Panc1 (cell line): Measurements from ENCODE around the gene ALK. TPM values are rescaled to one million over a fixed set of nuclear protein-coding genes. Genes with fewer than 3 reads are reported as not detected.

Source experiments
- ATAC-seq: fragments of 200-7000 bp; cut with Tn5 transposase; 2 replicates; pipeline ENCODE4 v1.9.1; 2020; ENCODE audit warnings: mild to moderate bottlenecking, moderate library complexity
- BruUV-seq: library from RNA; stranded (reverse); fragments of 400-500 nt; replicated peaks from 2 replicates; lab custom pipeline; 2021; lab: Mats Ljungman, UMichigan
- CTCF ChIA-PET: fragments of 300-600 bp; sonication (Branson Sonifier 250); formaldehyde crosslinking; loops from one replicate; lab custom pipeline; 2022; ENCODE audit warnings: antibody characterized with exemption; lab: Charles Lee
- POLR2A ChIA-PET: fragments of 300-600 bp; sonication (Branson Sonifier 250); formaldehyde crosslinking; loops from one replicate; lab custom pipeline; 2022; ENCODE audit warnings: antibody characterized with exemption; lab: Charles Lee
- DNase-seq: peaks from one replicate; pipeline ENCODE4 v3.0.0-alpha.2; 2010; ENCODE audit warnings: low read depth, low spot score
- H3K27ac ChIP-seq: 2 replicates; pipeline ENCODE4 v1.5.1; 2011; ENCODE audit warnings: mild to moderate bottlenecking, low read length, inconsistent platforms
- H3K27me3 ChIP-seq: fragments of 200-500 bp; sonication (Bioruptor generic); 2 replicates; pipeline ENCODE4 v1.6.0; 2014; ENCODE audit warnings: low read length, inconsistent platforms; ENCODE audit not compliant: control insufficient read depth, insufficient read depth
- H3K36me3 ChIP-seq: fragments of 200-500 bp; sonication (Bioruptor generic); 2 replicates; pipeline ENCODE4 v1.5.1; 2014; ENCODE audit warnings: inconsistent platforms, mild to moderate bottlenecking, low read length, moderate library complexity; ENCODE audit not compliant: control insufficient read depth, insufficient read depth
- H3K4me1 ChIP-seq: 2 replicates; pipeline ENCODE4 v1.5.1; 2011; ENCODE audit warnings: inconsistent platforms, mild to moderate bottlenecking, low read length, moderate library complexity; ENCODE audit not compliant: control insufficient read depth, insufficient read depth
- H3K4me3 ChIP-seq, 2 experiments: 2 replicates each; pipeline ENCODE4 v1.5.1; 2011 to 2012; ENCODE audit warnings: low read depth in 2 of 2, low read length in 2 of 2, mild to moderate bottlenecking in 2 of 2, inconsistent platforms in 1 of 2, moderate library complexity in 1 of 2
- H3K9me3 ChIP-seq: fragments of 200-500 bp; sonication (Bioruptor generic); 2 replicates; pipeline ENCODE4 v1.5.1; 2014; ENCODE audit warnings: low read depth, mild to moderate bottlenecking, inconsistent platforms, low read length, moderate library complexity; ENCODE audit not compliant: control insufficient read depth, insufficient read depth
- POLR2AphosphoS5 ChIP-seq: IDR thresholded peaks from 2 replicates; pipeline ENCODE4 v1.6.1; 2012; ENCODE audit warnings: mild to moderate bottlenecking, low read depth, low read length, moderate library complexity
- SIN3A ChIP-seq: IDR thresholded peaks from 2 replicates; pipeline ENCODE4 v1.6.1; 2012; ENCODE audit warnings: low read depth, mild to moderate bottlenecking, low read length, moderate library complexity, borderline replicate concordance; ENCODE audit not compliant: insufficient read depth
- TCF7L2 ChIP-seq: IDR thresholded peaks from 2 replicates; pipeline ENCODE4 v1.6.1; 2011; ENCODE audit warnings: mild to moderate bottlenecking, low read depth, low read length, inconsistent platforms
- in situ Hi-C: cut with HindIII; loops from 2 replicates; pipeline ENCODE4 v1.10.0; 2016; ENCODE audit warnings: low sequenced_read_pairs, low pct_unique_long_range_greater_than_20kb
- intact Hi-C: fragments of 100-400 bp; cut with micrococcal nuclease; formaldehyde crosslinking; loops from one replicate; pipeline ENCODE4 v1.10.0; 2022; ENCODE audit not compliant: unreplicated experiment
- total RNA-seq: library from RNA; stranded (reverse); gene quantifications from one replicate; pipeline ENCODE4 v1.2.1, GENCODE V29; 2021; ENCODE audit not compliant: unreplicated experiment
- TF ChIP-seq, protein P1 (sequence below): fragments of 450-650 bp; IDR thresholded peaks from 2 replicates; pipeline ENCODE4 v1.5.1; 2017; ENCODE audit warnings: mild to moderate bottlenecking
- TF ChIP-seq, protein P2 (sequence below), 2 experiments: IDR thresholded peaks; 2 replicates each; pipeline ENCODE4 v1.6.1; 2011 to 2012; ENCODE audit warnings: low read depth in 2 of 2, control low read depth in 1 of 2, low read length in 1 of 2, mild to moderate bottlenecking in 1 of 2, moderate library complexity in 1 of 2; ENCODE audit not compliant: insufficient read depth in 1 of 2

ALK gene
- total RNA-seq, 1 experiment from 2014 or later: not detected

DNA sequence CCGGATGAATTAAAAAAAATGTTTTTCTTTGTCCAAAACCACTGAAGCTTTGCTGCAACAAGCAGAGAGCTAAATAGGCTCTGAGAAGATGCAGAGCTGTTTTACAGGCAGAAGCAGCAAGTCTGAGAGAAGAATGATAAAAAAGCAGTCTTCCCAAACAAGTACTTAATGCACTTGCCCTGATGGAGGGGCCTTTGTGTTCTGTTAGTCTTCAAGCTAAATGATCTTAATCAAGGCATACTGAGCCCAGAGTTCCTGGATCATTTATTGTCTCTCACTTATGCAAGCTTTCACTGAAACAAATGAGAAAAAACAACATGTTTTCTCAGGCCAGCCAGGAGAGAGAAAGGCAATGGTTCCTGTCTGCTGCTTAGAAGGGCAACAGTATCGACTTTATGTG is 653.7 kb downstream of the ALK start:
- no peaks in the 10 kb centered on the region for H3K36me3 ChIP-seq
- no peaks in the 10 kb centered on the region; the same call in 1 of the 2 replicates for H3K27me3 ChIP-seq
- ATAC-seq (no peak), DNase-seq (no peak)
- TF ChIP-seq, protein P1, sequence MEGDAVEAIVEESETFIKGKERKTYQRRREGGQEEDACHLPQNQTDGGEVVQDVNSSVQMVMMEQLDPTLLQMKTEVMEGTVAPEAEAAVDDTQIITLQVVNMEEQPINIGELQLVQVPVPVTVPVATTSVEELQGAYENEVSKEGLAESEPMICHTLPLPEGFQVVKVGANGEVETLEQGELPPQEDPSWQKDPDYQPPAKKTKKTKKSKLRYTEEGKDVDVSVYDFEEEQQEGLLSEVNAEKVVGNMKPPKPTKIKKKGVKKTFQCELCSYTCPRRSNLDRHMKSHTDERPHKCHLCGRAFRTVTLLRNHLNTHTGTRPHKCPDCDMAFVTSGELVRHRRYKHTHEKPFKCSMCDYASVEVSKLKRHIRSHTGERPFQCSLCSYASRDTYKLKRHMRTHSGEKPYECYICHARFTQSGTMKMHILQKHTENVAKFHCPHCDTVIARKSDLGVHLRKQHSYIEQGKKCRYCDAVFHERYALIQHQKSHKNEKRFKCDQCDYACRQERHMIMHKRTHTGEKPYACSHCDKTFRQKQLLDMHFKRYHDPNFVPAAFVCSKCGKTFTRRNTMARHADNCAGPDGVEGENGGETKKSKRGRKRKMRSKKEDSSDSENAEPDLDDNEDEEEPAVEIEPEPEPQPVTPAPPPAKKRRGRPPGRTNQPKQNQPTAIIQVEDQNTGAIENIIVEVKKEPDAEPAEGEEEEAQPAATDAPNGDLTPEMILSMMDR: no peak
- no peak for TF ChIP-seq POLR2AphosphoS5
- TF ChIP-seq, protein P2, sequence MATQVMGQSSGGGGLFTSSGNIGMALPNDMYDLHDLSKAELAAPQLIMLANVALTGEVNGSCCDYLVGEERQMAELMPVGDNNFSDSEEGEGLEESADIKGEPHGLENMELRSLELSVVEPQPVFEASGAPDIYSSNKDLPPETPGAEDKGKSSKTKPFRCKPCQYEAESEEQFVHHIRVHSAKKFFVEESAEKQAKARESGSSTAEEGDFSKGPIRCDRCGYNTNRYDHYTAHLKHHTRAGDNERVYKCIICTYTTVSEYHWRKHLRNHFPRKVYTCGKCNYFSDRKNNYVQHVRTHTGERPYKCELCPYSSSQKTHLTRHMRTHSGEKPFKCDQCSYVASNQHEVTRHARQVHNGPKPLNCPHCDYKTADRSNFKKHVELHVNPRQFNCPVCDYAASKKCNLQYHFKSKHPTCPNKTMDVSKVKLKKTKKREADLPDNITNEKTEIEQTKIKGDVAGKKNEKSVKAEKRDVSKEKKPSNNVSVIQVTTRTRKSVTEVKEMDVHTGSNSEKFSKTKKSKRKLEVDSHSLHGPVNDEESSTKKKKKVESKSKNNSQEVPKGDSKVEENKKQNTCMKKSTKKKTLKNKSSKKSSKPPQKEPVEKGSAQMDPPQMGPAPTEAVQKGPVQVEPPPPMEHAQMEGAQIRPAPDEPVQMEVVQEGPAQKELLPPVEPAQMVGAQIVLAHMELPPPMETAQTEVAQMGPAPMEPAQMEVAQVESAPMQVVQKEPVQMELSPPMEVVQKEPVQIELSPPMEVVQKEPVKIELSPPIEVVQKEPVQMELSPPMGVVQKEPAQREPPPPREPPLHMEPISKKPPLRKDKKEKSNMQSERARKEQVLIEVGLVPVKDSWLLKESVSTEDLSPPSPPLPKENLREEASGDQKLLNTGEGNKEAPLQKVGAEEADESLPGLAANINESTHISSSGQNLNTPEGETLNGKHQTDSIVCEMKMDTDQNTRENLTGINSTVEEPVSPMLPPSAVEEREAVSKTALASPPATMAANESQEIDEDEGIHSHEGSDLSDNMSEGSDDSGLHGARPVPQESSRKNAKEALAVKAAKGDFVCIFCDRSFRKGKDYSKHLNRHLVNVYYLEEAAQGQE (IDR thresholded peaks at IDR 0.05; ENCODE audit: insufficient read depth in 1 of 2, low read depth in 2 of 2, low read length in 1 of 2): no peak
- TF ChIP-seq TCF7L2: no peak
- no peak for TF ChIP-seq SIN3A
- ChIA-PET POLR2A (no interaction called here), CTCF (no interaction called here)
- no peak overlapping the region for H3K27ac ChIP-seq
- in situ Hi-C loops (no loop called here), intact Hi-C loops (no loop called here)
- no peak overlapping the region for H3K4me3 ChIP-seq
- no peaks in the 10 kb centered on the region for H3K9me3 ChIP-seq
- BruUV-seq: no TSS peak
- H3K4me1 ChIP-seq: no peaks in the 10 kb centered on the region

DNA sequence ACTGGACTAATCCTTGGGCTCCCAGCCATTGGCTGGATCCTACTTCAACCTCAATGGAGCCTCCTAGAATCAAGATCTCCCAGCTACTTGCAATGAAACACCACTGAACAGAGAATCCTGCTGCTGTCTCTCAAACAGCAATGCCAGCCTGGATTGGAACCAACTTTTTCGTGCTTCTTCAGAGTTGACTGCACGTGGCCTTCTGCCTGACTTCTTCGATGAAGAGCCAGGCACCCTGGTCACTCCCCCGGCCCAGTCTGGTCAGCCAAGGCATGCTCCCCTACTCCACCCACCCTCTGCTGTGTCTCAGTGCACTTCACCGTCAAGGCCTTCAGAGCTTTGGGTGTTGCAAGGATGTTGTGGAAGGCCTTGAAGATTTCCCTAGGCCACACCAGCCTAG is 657.5 kb downstream of the ALK start:
- ChIA-PET POLR2A (no interaction called here), CTCF (no interaction called here)
- DNase-seq: no peak
- no peak overlapping the region for H3K4me3 ChIP-seq
- TF ChIP-seq SIN3A (no peak), TCF7L2 (no peak), POLR2AphosphoS5 (no peak)
- TF ChIP-seq, protein P1: no peak
- TF ChIP-seq, protein P2 (IDR thresholded peaks at IDR 0.05; ENCODE audit: insufficient read depth in 1 of 2, low read depth in 2 of 2, low read length in 1 of 2): no peak
- no peaks in the 10 kb centered on the region for H3K4me1 ChIP-seq
- H3K36me3 ChIP-seq: no peaks in the 10 kb centered on the region
- no peak overlapping the region for H3K27ac ChIP-seq
- intact Hi-C loops (no loop called here), in situ Hi-C loops (no loop called here)
- no peak for ATAC-seq
- no peaks in the 10 kb centered on the region for H3K9me3 ChIP-seq
- H3K27me3 ChIP-seq: peaks cover 10% of the 10 kb centered on the region
- no TSS peak for BruUV-seq
